GM08714 (cell line): ENCODE measurements around the gene BAIAP2.
A peak's percentile ranks its signal among the peaks of the same experiment; 100 is the strongest.

Experiments used
- H3K4me3 ChIP-seq: fragments of 200-500 bp; sonication (Bioruptor generic); 2 replicates; pipeline ENCODE4 v1.5.1; 2014; ENCODE audit warnings: mild to moderate bottlenecking, low read length, inconsistent platforms
- ZNF274 ChIP-seq: IDR thresholded peaks from 2 replicates; pipeline ENCODE4 v1.6.1; 2012; ENCODE audit warnings: mild to moderate bottlenecking, low read depth, low read length

The BAIAP2 gene, protein sequence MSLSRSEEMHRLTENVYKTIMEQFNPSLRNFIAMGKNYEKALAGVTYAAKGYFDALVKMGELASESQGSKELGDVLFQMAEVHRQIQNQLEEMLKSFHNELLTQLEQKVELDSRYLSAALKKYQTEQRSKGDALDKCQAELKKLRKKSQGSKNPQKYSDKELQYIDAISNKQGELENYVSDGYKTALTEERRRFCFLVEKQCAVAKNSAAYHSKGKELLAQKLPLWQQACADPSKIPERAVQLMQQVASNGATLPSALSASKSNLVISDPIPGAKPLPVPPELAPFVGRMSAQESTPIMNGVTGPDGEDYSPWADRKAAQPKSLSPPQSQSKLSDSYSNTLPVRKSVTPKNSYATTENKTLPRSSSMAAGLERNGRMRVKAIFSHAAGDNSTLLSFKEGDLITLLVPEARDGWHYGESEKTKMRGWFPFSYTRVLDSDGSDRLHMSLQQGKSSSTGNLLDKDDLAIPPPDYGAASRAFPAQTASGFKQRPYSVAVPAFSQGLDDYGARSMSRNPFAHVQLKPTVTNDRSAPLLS

DNA sequence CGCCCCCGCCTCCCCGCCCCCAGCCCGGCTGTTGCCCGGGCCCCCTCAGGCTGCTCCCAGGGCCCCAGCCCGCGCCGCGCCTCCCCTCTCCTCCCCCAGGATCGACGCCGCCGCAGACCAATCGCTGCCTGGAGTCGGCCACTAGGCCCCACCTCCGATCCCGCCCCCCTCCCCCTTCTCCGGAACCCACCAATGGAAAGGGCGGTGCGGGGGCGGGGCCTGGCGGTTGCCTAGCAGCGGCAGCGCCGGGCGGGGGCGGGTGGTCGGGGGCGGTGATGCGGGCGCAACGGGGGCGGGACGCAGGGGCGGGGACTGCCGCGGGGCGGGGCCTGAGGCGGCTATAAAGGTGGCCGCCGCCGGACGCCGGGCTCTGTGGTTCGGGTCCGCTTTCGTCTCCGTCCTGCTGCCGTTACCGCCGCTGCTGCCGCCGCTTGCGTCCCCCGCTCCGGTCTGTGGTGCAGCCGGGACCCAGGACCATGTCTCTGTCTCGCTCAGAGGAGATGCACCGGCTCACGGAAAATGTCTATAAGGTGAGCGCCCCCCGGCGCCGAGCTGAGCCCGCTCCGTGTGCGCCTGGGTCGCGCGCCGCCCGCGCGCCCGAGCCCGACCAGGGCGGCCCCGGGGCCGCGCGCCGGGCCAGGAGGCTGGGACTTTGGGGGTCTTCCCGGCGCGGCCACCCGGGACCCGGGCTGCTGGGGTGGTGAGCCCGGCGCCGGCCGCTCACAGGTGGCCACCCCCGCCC lies at the start of gene BAIAP2:
BAIAP2 (plus strand) TSS at position 373 of the 742 bp plus-strand sequence; CDS start at position 477, 104 bp downstream.
- TF ChIP-seq ZNF274 = no peak

DNA sequence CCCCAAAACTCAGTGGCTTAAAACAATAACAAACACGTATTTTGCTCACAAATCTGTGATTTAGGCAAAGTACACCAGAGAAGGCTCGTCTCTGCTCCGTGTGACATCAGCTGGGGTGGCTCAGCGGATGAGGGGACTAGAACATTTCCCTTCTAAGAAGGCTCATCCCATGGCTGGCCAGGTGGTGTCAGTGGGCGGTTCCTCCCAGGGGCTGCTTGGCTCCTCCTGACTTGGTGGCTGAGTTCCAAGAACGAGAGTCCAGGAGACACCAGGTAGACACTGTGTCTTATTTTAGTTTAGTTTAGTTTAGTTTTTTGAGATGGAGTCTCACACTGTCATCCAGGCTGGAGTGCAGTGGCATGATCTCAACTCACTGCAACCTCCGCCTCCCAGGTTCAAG lies 48.9 kb upstream of the BAIAP2 start:
- H3K4me3 ChIP-seq = no peak overlapping the region
- no peak for TF ChIP-seq ZNF274

More for the DNA sequence above, at the start of gene BAIAP2:
- peak within 1 kb of the TSS; percentile 59 for H3K4me3 ChIP-seq

DNA sequence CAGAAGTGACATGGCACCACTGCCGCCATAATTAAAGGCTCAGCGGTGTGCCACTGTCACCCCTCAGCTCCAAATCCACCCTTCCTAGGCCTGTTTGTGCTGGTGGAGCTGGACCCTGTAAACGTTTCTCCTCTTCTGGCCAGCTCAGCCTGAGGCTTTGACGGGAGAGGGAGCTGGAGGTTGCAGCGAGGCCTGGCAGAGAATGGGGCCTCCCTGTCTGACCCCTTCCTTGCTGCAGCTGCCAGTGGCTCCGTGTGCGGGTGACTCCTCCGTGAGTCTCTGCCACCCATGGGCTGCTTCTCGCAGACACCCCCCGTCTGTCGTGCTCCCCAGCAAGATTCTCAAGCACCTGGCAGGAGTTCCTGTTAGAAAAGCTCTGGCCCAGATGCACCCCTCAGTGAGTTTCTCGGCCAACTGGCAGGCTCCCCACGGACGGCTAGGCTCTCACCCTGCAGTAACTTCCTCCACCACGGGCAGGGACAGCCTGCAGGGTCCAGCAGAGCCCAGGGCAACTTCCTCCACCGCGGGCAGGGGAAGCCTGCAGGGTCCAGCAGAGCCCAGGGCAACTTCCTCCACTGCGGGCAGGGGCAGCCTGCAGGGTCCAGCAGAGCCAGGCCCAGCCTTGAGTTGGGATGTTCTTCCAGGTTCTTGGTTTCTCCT lies 48.0 kb upstream of the BAIAP2 start:
- no peak for TF ChIP-seq ZNF274
- H3K4me3 ChIP-seq = no peak overlapping the region

DNA sequence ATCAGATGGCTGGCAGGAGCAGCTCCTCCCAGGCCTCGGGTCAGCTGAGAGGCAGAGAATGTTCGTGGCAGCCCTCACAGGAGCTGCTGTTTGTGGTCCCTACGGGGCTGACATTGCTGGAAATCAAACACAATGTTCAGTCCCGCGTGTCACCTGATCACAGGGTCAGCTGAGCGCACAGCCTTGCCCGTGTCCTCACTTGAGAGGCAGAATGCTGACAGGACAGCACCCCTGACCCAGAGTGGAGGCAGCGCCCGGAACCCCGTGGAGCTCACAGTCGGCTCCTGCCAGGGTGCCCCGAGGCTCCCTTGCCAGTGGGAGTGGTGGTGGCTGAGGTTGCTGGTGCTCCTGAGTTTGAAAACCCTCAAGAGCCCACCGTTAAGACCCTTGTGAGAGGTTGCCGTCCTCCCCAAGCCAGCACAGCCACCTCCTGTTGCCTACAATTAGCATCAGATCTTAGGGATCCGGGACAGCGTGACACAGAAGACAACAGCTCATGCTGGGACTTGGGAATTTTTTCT lies 47.0 kb upstream of the BAIAP2 start:
- no peak overlapping the region for H3K4me3 ChIP-seq
- no peak for TF ChIP-seq ZNF274

DNA sequence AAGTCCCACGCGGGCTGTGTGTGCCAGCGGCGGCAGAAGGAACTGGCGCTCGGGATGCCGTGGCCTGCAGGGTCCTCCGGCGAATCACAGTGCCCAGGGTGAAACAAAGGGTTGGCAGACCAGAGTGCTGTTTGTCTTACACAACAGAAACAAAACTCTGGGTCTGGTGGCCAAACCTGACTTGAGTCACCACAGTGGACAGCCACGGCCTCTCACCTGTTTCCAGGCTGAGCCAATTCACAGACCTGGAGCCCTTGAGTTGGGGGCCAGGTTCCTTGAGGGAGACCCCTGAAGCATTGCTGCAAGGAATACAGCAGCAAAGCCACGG lies 45.4 kb upstream of the BAIAP2 start:
- TF ChIP-seq ZNF274 = no peak
- H3K4me3 ChIP-seq = no peak overlapping the region

DNA sequence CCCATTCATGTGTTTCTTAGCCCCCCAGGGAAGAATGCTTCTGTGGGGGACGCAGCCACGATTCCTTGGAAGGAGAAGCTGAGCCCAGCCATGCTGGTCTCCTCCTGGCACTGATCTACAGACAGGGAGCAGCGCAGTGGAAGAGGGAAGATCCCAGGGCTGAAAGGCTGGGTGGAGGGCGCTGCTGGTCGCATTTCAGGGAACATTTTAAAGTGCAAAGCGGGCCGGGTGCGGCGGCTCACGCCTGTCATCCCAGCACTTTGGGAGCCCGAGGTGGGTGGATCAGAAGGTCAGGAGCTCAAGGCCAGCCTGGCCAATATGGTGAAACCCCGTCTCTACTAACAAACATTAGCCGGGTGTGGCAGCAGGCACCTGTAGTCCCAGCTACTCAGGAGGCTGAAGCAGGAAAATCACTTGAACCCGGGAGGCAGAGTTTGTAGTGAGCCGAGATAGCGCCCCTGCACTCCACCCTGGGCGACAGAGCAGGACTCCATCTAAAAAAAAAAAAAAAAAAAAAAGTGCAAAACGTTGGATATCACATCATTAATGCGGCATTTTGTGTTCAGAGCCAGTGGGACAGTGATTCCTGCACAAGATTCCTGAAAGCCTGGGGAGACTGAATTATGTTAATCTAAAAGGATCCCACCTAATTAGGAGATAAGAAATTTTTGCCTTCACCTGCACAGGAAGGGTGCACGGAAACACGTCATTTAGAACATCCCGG lies 43.9 kb upstream of the BAIAP2 start:
- TF ChIP-seq ZNF274 = no peak

DNA sequence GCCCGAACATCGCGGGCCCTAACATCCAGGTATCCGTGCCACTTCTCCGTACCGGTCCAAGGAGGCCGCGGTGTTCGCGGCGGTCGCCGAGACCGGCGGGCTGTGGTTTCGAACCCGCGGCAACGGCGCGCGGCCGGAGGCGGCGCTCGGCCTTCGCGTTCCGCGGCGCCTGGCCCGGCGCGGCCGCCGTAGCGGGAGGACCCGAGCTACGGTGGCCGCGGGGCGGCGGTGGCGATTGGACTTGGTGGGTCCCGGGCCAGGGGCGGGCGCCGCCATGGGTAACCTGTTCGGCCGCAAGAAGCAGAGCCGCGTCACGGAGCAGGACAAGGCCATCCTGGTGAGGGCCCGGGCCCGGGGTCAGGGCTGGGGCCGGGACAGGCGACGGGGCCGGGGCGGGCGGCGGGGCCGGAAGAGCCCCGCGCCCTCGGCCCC lies 43.3 kb upstream of the BAIAP2 start, which contains the start of gene CHMP6:
CHMP6 (plus strand) TSS at position 197 of the 432 bp plus-strand sequence; CDS start at position 275, 78 bp downstream.
- TF ChIP-seq ZNF274 = no peak

More for the DNA sequence above, 43.9 kb upstream of the BAIAP2 start:
- H3K4me3 ChIP-seq = peak overlapping the region; percentile 93

DNA sequence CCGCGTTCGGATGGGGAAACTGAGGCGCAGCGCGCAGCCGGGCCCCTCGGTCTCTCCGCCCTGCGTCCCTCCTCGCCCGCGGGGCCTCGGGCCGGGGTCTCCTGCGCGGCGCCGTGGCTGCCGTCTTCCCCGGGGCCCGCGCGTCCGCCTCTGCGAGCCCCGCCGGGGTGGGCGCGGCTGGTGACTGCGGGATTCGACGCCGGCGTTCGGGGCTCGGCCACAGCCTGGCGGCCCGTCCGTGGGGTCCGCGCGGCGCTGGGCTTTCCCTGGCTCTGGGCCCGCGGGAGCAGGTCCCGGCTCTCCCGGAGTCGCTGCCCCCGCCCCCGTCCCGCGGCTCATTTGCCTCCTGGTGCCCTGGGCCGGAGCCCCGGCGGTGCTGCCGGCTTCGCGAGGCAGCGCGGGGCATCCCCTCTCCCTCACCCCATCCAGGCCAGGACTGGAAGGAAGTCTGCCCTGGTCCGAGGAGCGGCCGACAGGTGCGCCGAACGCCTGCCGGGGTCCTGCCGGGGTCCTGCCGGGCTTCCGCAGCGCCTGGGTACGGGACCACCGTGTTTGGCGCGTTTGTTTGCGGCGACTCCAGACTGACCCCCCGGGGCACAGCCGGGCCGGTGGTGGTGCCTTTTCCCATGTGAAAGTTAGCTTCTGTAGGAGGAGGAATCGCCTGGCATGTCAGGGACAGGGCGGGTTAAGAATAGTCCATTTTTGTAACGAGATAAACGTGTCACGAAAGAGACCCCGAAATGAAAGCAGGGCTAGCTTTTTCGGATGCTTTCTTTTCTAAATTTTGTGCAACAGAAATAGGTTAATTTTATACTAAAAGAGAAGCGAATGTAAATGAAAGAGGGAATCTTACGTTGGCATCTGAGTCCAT lies 42.6 kb upstream of the BAIAP2 start:
- no peak for TF ChIP-seq ZNF274
- H3K4me3 ChIP-seq = peak overlapping the region; percentile 93

More for the DNA sequence above, 43.3 kb upstream of the BAIAP2 start, which contains the start of gene CHMP6:
- peak within 1 kb of the TSS; percentile 93 for H3K4me3 ChIP-seq

DNA sequence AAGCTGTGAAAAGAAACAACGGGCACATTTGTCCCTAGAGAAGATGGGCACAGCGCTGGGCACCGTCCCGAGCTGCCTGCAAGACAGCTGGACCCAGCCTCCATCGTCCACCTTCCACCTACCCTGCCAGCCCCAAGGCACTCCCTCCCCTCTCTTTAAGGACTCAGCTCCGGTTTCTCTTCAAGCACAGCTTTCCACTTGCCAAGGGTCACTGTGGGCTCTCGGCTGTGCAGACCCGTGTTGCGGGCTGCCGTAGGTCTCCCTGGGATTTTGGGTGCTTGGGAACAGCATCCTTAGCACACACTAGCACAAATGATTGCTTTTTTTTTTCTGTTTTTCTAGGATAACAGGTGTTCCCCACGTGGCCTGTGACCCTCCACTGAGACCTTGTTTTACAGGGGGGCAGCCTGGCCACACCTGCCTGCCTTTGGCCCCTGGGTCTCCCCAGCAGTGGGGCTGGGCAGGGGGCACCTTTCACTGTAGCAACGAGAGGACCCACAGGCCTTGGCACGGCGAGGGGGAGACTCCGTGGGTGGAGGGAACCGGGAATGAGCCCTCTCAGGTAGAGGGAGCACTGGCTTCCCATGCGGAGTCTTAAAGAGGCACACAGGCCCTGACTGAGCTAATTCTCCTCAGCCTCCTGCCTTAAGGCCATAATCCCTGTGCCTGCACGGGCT lies 41.9 kb upstream of the BAIAP2 start:
- TF ChIP-seq ZNF274 = no peak
- peak overlapping the region; percentile 93 for H3K4me3 ChIP-seq

DNA sequence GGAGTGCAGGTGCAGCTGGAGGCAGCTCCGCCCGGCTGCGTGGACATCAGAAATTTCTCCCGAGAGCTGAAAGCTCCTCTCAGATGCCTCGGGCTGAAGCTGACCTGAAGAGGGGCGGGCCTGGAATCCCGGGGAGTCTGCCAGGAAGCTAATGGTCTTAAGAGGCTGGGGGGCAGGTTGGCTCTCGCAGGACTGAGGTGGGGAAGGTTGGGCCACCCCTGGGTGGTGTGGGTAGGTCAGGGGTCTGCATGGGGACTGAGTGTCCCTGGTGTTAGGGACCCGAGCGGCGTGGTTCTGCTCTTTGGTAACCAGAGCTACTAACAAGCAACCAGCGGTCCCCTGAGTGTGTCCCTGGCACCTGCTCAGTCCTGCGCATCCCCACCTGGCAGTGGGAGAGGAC lies 39.8 kb upstream of the BAIAP2 start:
- TF ChIP-seq ZNF274 = no peak

DNA sequence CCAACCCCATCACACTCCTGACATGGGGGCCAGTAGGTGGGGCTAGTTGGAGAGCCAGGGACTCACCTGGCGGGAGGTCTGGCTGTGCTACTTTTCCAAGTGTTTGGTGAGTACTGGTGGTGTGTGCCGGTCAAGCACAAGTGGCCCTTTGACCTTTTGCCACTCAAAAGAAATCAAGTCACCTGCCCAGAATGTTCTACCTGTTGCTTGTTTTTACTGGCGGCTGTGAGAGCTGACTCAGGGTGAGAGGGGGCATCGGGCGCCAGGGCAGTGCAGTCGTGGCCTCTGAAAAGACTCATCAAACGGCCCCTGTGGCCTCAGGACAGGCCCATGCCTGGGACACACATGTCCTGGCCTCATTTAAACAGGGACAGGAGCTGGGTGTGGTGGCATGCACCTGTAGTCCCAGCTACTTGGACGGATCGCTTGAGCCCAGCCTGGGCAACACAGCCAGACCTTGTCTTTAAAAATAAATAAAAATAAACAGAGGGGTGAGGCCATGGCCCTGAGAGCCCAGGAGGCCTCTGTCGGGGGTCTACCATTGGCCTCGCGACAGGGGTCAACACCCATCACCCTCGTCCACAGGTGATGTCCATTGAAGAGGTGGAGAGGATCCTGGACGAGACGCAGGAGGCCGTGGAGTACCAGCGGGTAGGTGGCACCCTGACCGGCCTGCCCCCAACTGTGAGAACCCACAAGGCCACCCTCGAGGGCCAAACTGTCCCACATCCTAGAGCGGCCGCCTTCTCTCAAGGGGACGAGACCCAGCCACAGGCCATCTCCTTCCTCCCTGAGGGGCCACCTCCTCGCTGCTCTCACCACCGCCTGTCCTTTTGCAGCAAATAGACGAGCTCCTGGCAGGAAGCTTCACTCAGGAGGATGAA lies 38.3 kb upstream of the BAIAP2 start:
- no peak for TF ChIP-seq ZNF274
- H3K4me3 ChIP-seq = no peak overlapping the region

More for the DNA sequence above, 39.8 kb upstream of the BAIAP2 start:
- H3K4me3 ChIP-seq = no peak overlapping the region
